Mesenchymal stem cell (in vitro differentiated cells and primary cell): ENCODE data around the gene IDS.

Experiments used
- DNase-seq: peaks from one replicate; pipeline ENCODE4 v3.0.0-alpha.2; 2013
- H2AFZ ChIP-seq: one replicate; pipeline ENCODE4 v1.6.1; 2013; ENCODE audit warnings: low read depth, mild to moderate bottlenecking, control low read depth, inconsistent platforms, low read length, moderate library complexity
- H2AK5ac ChIP-seq: 2 replicates; pipeline ENCODE4 v1.6.1; 2013; ENCODE audit warnings: low read length, moderate library complexity, mild to moderate bottlenecking, inconsistent platforms; ENCODE audit not compliant: severe bottlenecking
- H2BK120ac ChIP-seq: one replicate; pipeline ENCODE4 v1.6.1; 2013; ENCODE audit warnings: low read depth, mild to moderate bottlenecking, inconsistent platforms, low read length, moderate library complexity
- H2BK12ac ChIP-seq, 2 experiments: one replicate each; pipeline ENCODE4 v1.6.1; 2013; ENCODE audit warnings: inconsistent platforms in 2 of 2, low read length in 2 of 2, mild to moderate bottlenecking in 2 of 2, moderate library complexity in 2 of 2, control low read depth in 1 of 2
- H2BK15ac ChIP-seq: one replicate; pipeline ENCODE4 v1.6.1; 2013; ENCODE audit warnings: mild to moderate bottlenecking, low read depth, inconsistent platforms; ENCODE audit not compliant: poor library complexity, severe bottlenecking
- H2BK5ac ChIP-seq: 2 replicates; pipeline ENCODE4 v1.6.1; 2013; ENCODE audit warnings: low read depth, mild to moderate bottlenecking, low read length, control low read depth, inconsistent platforms; ENCODE audit not compliant: poor library complexity, severe bottlenecking
- H3K14ac ChIP-seq, 2 experiments: one replicate each; pipeline ENCODE4 v1.6.1; 2013; ENCODE audit warnings: inconsistent platforms in 2 of 2, low read length in 2 of 2, control low read depth in 1 of 2, mild to moderate bottlenecking in 1 of 2, moderate library complexity in 1 of 2
- H3K18ac ChIP-seq, 2 experiments: one replicate each; pipeline ENCODE4 v1.6.1; 2013; ENCODE audit warnings: inconsistent platforms in 2 of 2, low read length in 2 of 2, control low read depth in 1 of 2, low read depth in 1 of 2, mild to moderate bottlenecking in 1 of 2
- H3K23ac ChIP-seq, 2 experiments: one replicate each; pipeline ENCODE4 v1.6.1; 2013; ENCODE audit warnings: inconsistent platforms in 2 of 2, low read length in 2 of 2, mild to moderate bottlenecking in 2 of 2, moderate library complexity in 2 of 2, control low read depth in 1 of 2
- H3K27ac ChIP-seq: 2 replicates; pipeline ENCODE4 v1.5.1; 2013; ENCODE audit warnings: mild to moderate bottlenecking, moderate library complexity, low read length, control low read depth, inconsistent platforms; ENCODE audit not compliant: poor library complexity, severe bottlenecking
- H3K27me3 ChIP-seq, 2 experiments: 2 replicates each; pipeline versions ENCODE4 v1.6.1 to v1.7.0; 2013; ENCODE audit warnings: low read length in 2 of 2, mild to moderate bottlenecking in 2 of 2, moderate library complexity in 2 of 2, control low read depth in 1 of 2, inconsistent platforms in 1 of 2; ENCODE audit not compliant: control insufficient read depth in 1 of 2, insufficient read depth in 1 of 2
- H3K36me3 ChIP-seq, 2 experiments: 2 replicates each; pipeline versions ENCODE4 v1.6.1 to v1.7.0; 2013; ENCODE audit warnings: low read length in 2 of 2, control low read depth in 1 of 2, inconsistent platforms in 1 of 2, low read depth in 1 of 2, mild to moderate bottlenecking in 1 of 2; ENCODE audit not compliant: insufficient read depth in 2 of 2, control insufficient read depth in 1 of 2
- H3K4ac ChIP-seq, 2 experiments: one replicate each; pipeline ENCODE4 v1.6.1; 2013; ENCODE audit warnings: inconsistent platforms in 2 of 2, low read length in 2 of 2, mild to moderate bottlenecking in 2 of 2, moderate library complexity in 2 of 2, control low read depth in 1 of 2, low read depth in 1 of 2
- H3K4me1 ChIP-seq: 2 replicates; pipeline ENCODE4 v1.6.1; 2013; ENCODE audit warnings: low read depth, low read length, control low read depth; ENCODE audit not compliant: control insufficient read depth, insufficient read depth
- H3K4me2 ChIP-seq: 2 replicates; pipeline ENCODE4 v1.6.1; 2013; ENCODE audit warnings: low read length, mild to moderate bottlenecking, inconsistent platforms; ENCODE audit not compliant: poor library complexity, severe bottlenecking
- H3K4me3 ChIP-seq, 2 experiments: 2 replicates each; pipeline versions ENCODE4 v1.5.1 to v1.7.0; 2013; ENCODE audit warnings: low read length in 2 of 2, mild to moderate bottlenecking in 2 of 2, control low read depth in 1 of 2, low read depth in 1 of 2; ENCODE audit not compliant: insufficient read depth in 1 of 2
- H3K79me1 ChIP-seq: replicated peaks from 2 replicates; pipeline ENCODE4 v1.6.1; 2013; ENCODE audit warnings: mild to moderate bottlenecking, control low read depth, low read length, inconsistent platforms; ENCODE audit not compliant: poor library complexity, severe bottlenecking
- H3K9ac ChIP-seq: 2 replicates; pipeline ENCODE4 v1.7.0; 2013; ENCODE audit warnings: mild to moderate bottlenecking, low read length, moderate library complexity
- H3K9me3 ChIP-seq: 2 replicates; pipeline ENCODE4 v1.7.0; 2013; ENCODE audit warnings: mild to moderate bottlenecking, low read length; ENCODE audit not compliant: control insufficient read depth
- H4K8ac ChIP-seq: one replicate; pipeline ENCODE4 v1.6.1; 2013; ENCODE audit warnings: inconsistent platforms, mild to moderate bottlenecking, low read length, moderate library complexity
- H4K91ac ChIP-seq: one replicate; pipeline ENCODE4 v1.6.1; 2013; ENCODE audit warnings: mild to moderate bottlenecking, low read length, inconsistent platforms
- WGBS: methylation state at CpG from one replicate; pipeline ENCODE4 v1.1.7; 2013; ENCODE audit warnings: mixed read lengths; 5-methylcytosine and 5-hydroxymethylcytosine counted together

IDS gene

DNA sequence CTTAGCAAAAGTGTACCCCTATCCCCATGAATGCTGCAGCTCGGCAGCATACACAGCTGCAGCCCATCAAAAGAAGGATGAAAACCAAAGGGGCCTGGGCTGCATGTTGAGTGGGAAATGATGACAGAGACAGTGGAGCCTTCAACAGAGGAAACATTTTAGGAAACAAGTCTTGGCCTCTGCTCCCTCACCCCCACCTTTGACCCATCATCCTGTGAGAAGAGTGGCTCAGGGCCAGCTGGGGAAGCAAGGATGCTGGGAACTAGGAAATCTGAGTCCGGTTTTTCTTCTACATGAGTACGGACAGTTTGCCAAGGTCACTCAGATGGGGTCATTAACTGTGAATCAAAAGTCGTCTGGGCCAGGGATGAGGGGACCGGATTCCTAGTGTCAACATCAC lies 37.2 kb downstream of the IDS start:
- H3K14ac ChIP-seq: no peak overlapping the region

DNA sequence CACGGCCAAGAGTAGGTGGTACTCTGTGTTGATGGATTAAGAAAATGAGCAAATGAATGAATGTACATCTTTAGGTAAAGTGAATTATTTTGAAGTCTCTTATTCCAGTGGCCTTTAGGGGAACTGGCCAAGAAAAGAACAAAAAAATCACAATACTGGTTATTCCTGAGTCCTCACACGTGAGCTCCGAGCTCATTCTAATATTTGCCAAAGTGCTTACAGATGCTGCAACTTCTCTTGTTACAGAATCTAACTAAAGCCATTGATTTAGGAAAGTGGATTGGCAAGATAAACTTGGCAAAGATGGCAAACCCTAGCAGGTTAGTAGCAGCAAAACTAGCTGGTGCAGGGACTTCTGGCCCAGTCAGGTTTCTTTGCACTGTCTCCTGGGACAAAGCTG lies 37.6 kb downstream of the IDS start:
- Histone ChIP-seq H4K8ac (no peak overlapping the region), H3K4me2 (no peak overlapping the region), H3K4me3 (no peak overlapping the region), H2BK120ac (no peak overlapping the region), H3K27ac (no peak overlapping the region), H3K23ac (no peak overlapping the region), H3K9me3 (peaks cover 3% of the 10 kb centered on the region), H3K4me1 (no peaks in the 10 kb centered on the region), H3K27me3 (peaks cover 4% of the 10 kb centered on the region in 2 experiments), H4K91ac (no peak overlapping the region), H3K9ac (no peak overlapping the region), H2AFZ (no peak overlapping the region), H2AK5ac (no peak overlapping the region), H3K36me3 (no peaks in the 10 kb centered on the region), H3K79me1 (no peaks in the 10 kb centered on the region), H2BK12ac (no peak overlapping the region), H3K18ac (no peak overlapping the region), H2BK5ac (no peak overlapping the region), H2BK15ac (no peak overlapping the region), H3K14ac (no peak overlapping the region), H3K4ac (no peak overlapping the region)
- DNase-seq: no peak
- 100% methylated on average over 1 of the region's 3 CpGs for WGBS

More for the DNA sequence above, 37.2 kb downstream of the IDS start:
- H2BK12ac ChIP-seq: no peak overlapping the region
- no peak overlapping the region for H3K4me2 ChIP-seq
- no peak overlapping the region for H3K4me3 ChIP-seq
- no peak overlapping the region for H3K27ac ChIP-seq
- H3K79me1 ChIP-seq: no peaks in the 10 kb centered on the region
- H3K4me1 ChIP-seq: no peaks in the 10 kb centered on the region
- H2AFZ ChIP-seq: no peak overlapping the region
- H4K91ac ChIP-seq: no peak overlapping the region
- H2BK15ac ChIP-seq: no peak overlapping the region
- 41% methylated on average over 2 of the region's 5 CpGs for WGBS
- H3K9me3 ChIP-seq: peaks cover 3% of the 10 kb centered on the region
- DNase-seq: no peak
- no peak overlapping the region for H2BK5ac ChIP-seq
- no peak overlapping the region for H2AK5ac ChIP-seq
- H3K36me3 ChIP-seq: no peaks in the 10 kb centered on the region
- H3K9ac ChIP-seq: no peak overlapping the region
- no peak overlapping the region for H4K8ac ChIP-seq
- H3K4ac ChIP-seq: no peak overlapping the region
- H2BK120ac ChIP-seq: no peak overlapping the region
- peaks cover 4% of the 10 kb centered on the region in 2 experiments for H3K27me3 ChIP-seq
- H3K18ac ChIP-seq: no peak overlapping the region
- no peak overlapping the region for H3K23ac ChIP-seq

DNA sequence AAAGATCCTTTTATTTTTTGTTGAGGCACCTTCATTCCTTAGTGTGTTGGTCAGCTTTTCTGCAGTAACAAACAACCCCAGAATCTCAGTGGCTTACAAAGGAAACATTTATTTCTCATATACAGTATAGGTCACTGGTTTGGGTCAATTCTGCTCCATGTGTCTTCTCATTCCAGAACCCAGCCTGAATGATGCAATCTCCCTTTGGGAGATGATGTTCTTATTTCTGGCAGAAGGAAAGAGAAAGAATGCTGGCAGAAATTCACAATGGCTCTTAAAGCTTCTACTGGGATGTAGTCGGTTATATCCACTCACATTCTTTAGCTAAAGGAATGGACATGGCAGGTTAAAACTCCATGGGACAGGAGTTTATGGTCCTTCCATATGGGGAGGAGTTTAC lies 42.3 kb downstream of the IDS start:
- no peak overlapping the region for H2AK5ac ChIP-seq

DNA sequence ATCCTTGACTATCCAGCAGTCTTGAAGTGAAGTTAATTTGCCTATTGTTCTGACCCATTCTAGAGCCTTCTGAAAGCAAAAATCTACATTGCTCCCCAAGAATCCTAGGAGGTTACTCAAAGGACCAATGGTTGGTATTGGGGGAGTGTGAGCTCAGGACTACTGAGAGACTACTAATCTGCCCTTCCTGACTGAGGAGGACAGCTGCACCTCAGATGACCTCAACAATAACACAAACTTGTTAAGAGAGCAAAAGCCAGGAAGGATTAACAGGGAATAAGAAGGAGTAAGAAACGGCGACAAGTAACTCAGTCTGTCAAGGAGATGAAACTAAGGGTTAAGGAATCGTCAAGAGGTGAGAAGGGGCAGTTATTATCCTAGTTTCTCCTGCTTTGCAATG lies 43.4 kb downstream of the IDS start:
- no peak overlapping the region for H3K23ac ChIP-seq

More for the DNA sequence above, 42.3 kb downstream of the IDS start:
- Histone ChIP-seq H3K79me1 (no peaks in the 10 kb centered on the region), H3K4me3 (no peak overlapping the region), H3K23ac (no peak overlapping the region), H2BK5ac (no peak overlapping the region), H2AFZ (no peak overlapping the region), H4K91ac (no peak overlapping the region), H4K8ac (no peak overlapping the region), H3K9me3 (peaks cover 12% of the 10 kb centered on the region), H3K18ac (no peak overlapping the region), H2BK12ac (no peak overlapping the region), H3K14ac (no peak overlapping the region), H3K4me2 (no peak overlapping the region), H3K27me3 (peaks cover 0 to 2% of the 10 kb centered on the region in 2 experiments), H3K4me1 (no peaks in the 10 kb centered on the region), H3K4ac (no peak overlapping the region), H3K27ac (no peak overlapping the region), H2BK120ac (no peak overlapping the region), H2BK15ac (no peak overlapping the region), H3K9ac (no peak overlapping the region), H3K36me3 (no peaks in the 10 kb centered on the region)
- 100% methylated on average over 1 of the region's 1 CpG for WGBS
- DNase-seq: no peak

More for the DNA sequence above, 43.4 kb downstream of the IDS start:
- no peak for DNase-seq
- Histone ChIP-seq H2BK15ac (no peak overlapping the region), H3K4me3 (no peak overlapping the region), H3K79me1 (no peaks in the 10 kb centered on the region), H2BK120ac (no peak overlapping the region), H3K36me3 (no peaks in the 10 kb centered on the region), H3K4me2 (no peak overlapping the region), H2BK5ac (no peak overlapping the region), H3K4me1 (peaks cover under 1% of the 10 kb centered on the region), H2AFZ (no peak overlapping the region), H3K9ac (no peak overlapping the region), H3K4ac (no peak overlapping the region), H2AK5ac (no peak overlapping the region), H3K9me3 (peaks cover 12% of the 10 kb centered on the region), H2BK12ac (no peak overlapping the region), H3K27ac (no peak overlapping the region), H3K27me3 (no peaks in the 10 kb centered on the region), H3K14ac (no peak overlapping the region), H3K18ac (no peak overlapping the region), H4K91ac (no peak overlapping the region), H4K8ac (no peak overlapping the region)
- WGBS: no CpG with 5 or more reads among the region's 3 CpGs
